ENCODE measurements around the gene NSD2.
"Not testable (repeated sequence)": the region's sequence is repeated elsewhere in the genome, so short reads cannot be mapped to it uniquely, and the experiment has no call there.

The NSD2 gene

GRCh38 chr4:1870578-1871443, at the start of gene NSD2:
Gene NSD2 (plus strand): TSS chr4:1871393. CDS start chr4:1900655, 29,262 bp downstream.
- peak; percentile 82 for DNase-seq

- no peak for DNase-seq
These were observed 49.3 kb upstream of the NSD2 start for GRCh38 chr4:1821679-1822567.

GRCh38 chr4:1822568-1823544, 48.3 kb upstream of the NSD2 start:
- DNase-seq = no peak

- no peak for DNase-seq
These were observed 47.7 kb upstream of the NSD2 start for GRCh38 chr4:1823545-1823932.

GRCh38 chr4:1824746-1825145, 46.4 kb upstream of the NSD2 start:
- DNase-seq = no peak

GRCh38 chr4:1825326-1825725, 45.9 kb upstream of the NSD2 start:
- DNase-seq = no peak

GRCh38 chr4:1826531-1827350, 44.5 kb upstream of the NSD2 start:
- DNase-seq = no peak

GRCh38 chr4:1830234-1830633, 41.0 kb upstream of the NSD2 start:
- DNase-seq = no peak

- no peak for DNase-seq
These were observed 40.5 kb upstream of the NSD2 start for GRCh38 chr4:1830642-1831228.

GRCh38 chr4:1831331-1831730, 39.9 kb upstream of the NSD2 start:
- no peak for DNase-seq

- no peak for DNase-seq
These were observed 38.5 kb upstream of the NSD2 start for GRCh38 chr4:1832690-1833089.

GRCh38 chr4:1833307-1834046, 37.7 kb upstream of the NSD2 start:
- no peak for DNase-seq

- no peak for DNase-seq
These were observed 37.0 kb upstream of the NSD2 start for GRCh38 chr4:1834047-1834775.

GRCh38 chr4:1835836-1836235, 35.4 kb upstream of the NSD2 start:
- not testable (repeated sequence) for DNase-seq

GRCh38 chr4:1836650-1837049, 34.5 kb upstream of the NSD2 start:
- DNase-seq = no peak

- DNase-seq = no peak
These were observed 34.1 kb upstream of the NSD2 start for GRCh38 chr4:1837069-1837468.

- DNase-seq = no peak
These were observed 31.9 kb upstream of the NSD2 start for GRCh38 chr4:1839282-1839681.

- no peak for DNase-seq
These were observed 29.8 kb upstream of the NSD2 start for GRCh38 chr4:1841201-1841886.

GRCh38 chr4:1841887-1842210, 29.3 kb upstream of the NSD2 start:
- no peak for DNase-seq
